Parathyroid adenoma (tissue), 2 donors: Measurements from ENCODE around the gene NMNAT1.
"Not testable (repeated sequence)": the region's sequence is repeated elsewhere in the genome, so short reads cannot be mapped to it uniquely, and the experiment has no call there.

Experiments used
- H2AFZ ChIP-seq: fragments of 300-600 bp; sonication (generic); one replicate; pipeline ENCODE4 v1.7.0; 2017; ENCODE audit warnings: antibody characterized with exemption, mild to moderate bottlenecking
- H3K27ac ChIP-seq: fragments of 300-600 bp; sonication (generic); one replicate; pipeline ENCODE4 v1.7.0; 2017
- H3K27me3 ChIP-seq: fragments of 300-600 bp; sonication (generic); one replicate; pipeline ENCODE4 v1.7.0; 2017; ENCODE audit warnings: low read length; ENCODE audit not compliant: control insufficient read depth, insufficient read depth
- H3K36me3 ChIP-seq: fragments of 300-600 bp; sonication (generic); one replicate; pipeline ENCODE4 v1.7.0; 2017; ENCODE audit warnings: low read length; ENCODE audit not compliant: control insufficient read depth, insufficient read depth
- H3K4me1 ChIP-seq: fragments of 300-600 bp; sonication (generic); one replicate; pipeline ENCODE4 v1.7.0; 2017; ENCODE audit warnings: control low read depth
- H3K4me2 ChIP-seq: fragments of 300-600 bp; sonication (generic); one replicate; pipeline ENCODE4 v1.7.0; 2017; ENCODE audit warnings: low read length
- H3K4me3 ChIP-seq: fragments of 300-600 bp; sonication (generic); one replicate; pipeline ENCODE4 v1.7.0; 2017; ENCODE audit warnings: low read depth, low read length
- H3K79me2 ChIP-seq: fragments of 300-600 bp; sonication (generic); one replicate; pipeline ENCODE4 v1.7.0; 2017; ENCODE audit warnings: control low read depth
- H3K9ac ChIP-seq: fragments of 300-600 bp; sonication (generic); one replicate; pipeline ENCODE4 v1.7.0; 2017; ENCODE audit warnings: mild to moderate bottlenecking
- H3K9me3 ChIP-seq: fragments of 300-600 bp; sonication (generic); one replicate; pipeline ENCODE4 v1.7.0; 2017; ENCODE audit warnings: low read length; ENCODE audit not compliant: control insufficient read depth
- TF ChIP-seq, protein P1 (sequence below): fragments of 300-600 bp; sonication (generic); IDR thresholded peaks from one replicate; pipeline ENCODE4 v1.7.0; 2017; ENCODE audit warnings: antibody characterized with exemption, mild to moderate bottlenecking
- donor health status: primary hyperparathyroidism.

The NMNAT1 gene

DNA sequence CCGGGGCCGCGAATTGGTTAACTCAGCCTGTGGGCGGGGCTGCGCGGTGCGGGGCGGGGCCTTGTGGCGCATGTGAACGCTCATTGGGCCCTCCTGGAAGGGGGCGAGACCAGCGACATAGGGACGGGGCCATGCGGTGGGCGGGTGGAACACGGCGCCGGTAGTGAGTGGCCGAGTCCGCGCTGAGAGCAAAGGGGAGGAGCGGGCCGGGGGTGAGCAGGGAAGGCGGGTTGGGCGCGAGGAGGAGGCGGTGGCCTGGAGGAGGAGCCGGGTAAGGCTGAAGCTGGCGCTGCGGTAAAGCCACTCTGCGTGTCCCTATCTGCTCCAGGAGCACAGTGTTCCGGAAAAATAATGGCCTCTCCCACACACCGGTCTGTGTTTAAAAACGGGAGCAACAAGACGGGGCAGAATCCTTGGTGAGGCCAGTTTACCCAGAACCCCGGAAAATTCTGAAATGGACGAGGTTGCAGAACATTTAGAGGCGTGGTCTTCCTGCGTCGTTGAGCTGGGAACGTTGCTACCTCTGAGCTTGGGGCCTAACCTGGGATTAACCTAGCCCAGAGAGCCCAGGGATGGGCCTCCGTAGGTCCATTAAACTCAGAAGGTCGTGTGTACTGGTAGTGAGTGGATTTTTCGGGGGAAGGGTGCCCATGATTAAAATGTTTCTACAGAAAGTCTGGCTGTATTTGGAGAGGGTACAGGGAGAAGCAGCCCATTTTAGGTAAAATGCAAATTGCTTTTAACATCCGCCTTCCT is 32.7 kb upstream of the NMNAT1 start:
- no peak overlapping the region for H3K9ac ChIP-seq
- H3K27ac ChIP-seq = peak overlapping the region; percentile 94
- H3K79me2 ChIP-seq = peaks cover 2% of the 10 kb centered on the region
- no peaks in the 10 kb centered on the region for H3K27me3 ChIP-seq
- H3K4me2 ChIP-seq = peak overlapping the region; percentile 87
- TF ChIP-seq, protein P1, sequence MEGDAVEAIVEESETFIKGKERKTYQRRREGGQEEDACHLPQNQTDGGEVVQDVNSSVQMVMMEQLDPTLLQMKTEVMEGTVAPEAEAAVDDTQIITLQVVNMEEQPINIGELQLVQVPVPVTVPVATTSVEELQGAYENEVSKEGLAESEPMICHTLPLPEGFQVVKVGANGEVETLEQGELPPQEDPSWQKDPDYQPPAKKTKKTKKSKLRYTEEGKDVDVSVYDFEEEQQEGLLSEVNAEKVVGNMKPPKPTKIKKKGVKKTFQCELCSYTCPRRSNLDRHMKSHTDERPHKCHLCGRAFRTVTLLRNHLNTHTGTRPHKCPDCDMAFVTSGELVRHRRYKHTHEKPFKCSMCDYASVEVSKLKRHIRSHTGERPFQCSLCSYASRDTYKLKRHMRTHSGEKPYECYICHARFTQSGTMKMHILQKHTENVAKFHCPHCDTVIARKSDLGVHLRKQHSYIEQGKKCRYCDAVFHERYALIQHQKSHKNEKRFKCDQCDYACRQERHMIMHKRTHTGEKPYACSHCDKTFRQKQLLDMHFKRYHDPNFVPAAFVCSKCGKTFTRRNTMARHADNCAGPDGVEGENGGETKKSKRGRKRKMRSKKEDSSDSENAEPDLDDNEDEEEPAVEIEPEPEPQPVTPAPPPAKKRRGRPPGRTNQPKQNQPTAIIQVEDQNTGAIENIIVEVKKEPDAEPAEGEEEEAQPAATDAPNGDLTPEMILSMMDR = no peak
- no peaks in the 10 kb centered on the region for H3K36me3 ChIP-seq
- H3K4me3 ChIP-seq = peak overlapping the region; percentile 73
- no peaks in the 10 kb centered on the region for H3K4me1 ChIP-seq
- peak overlapping the region; percentile 90 for H2AFZ ChIP-seq
- no peaks in the 10 kb centered on the region for H3K9me3 ChIP-seq

DNA sequence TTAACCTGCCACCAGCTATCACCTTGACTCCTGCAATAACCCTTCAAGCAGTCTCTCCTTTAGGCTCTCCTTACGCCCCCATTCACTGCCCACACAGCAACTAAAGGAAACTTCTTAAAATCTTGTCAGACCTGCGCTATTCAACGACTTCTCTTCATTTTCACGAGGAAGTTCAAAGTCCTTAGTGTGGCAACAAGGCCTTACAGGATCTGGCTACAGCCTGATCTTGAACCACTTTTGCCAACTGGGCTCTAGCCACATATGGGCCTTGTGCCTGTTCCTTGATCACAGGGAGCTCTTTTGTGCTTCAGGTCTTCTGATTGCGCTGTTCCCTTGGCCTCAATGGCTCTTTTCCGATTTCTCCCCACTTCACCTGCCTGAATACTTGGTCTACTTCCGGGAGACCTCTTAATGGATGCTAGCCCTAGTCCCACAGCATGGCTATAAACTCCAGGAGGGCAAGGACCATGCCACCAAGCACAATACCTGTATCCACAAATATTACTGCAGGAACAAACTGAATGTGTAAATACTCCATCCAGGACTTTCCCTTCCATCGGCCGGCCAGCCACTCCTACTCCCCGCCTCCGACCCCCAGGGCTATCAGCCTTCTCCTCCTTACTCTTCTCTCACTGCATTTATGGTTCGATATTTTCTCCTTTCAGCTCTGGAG is 30.9 kb upstream of the NMNAT1 start:
- Histone ChIP-seq H2AFZ (no peak overlapping the region), H3K27ac (no peak overlapping the region), H3K79me2 (peaks cover 2% of the 10 kb centered on the region), H3K4me3 (no peak overlapping the region), H3K9ac (no peak overlapping the region), H3K36me3 (no peaks in the 10 kb centered on the region), H3K4me2 (no peak overlapping the region), H3K9me3 (no peaks in the 10 kb centered on the region), H3K27me3 (no peaks in the 10 kb centered on the region), H3K4me1 (no peaks in the 10 kb centered on the region)
- TF ChIP-seq, protein P1 = no peak

DNA sequence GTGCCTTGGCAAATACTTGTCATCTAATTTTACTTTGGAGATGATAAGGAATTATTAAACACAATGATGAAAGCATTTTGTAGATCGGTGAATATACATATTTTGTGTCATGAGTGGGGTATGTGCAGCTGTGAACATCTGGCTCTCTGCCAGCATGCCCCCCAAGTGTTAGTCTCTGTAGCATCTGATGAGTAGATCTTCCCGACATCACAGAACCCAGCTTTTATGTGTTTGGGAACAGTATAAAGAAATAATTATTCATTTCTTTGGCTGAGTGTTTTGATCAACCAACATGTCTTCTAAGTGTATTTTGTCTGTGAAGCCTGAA is 28.7 kb upstream of the NMNAT1 start:
- H3K9ac ChIP-seq = no peak overlapping the region
- no peaks in the 10 kb centered on the region for H3K79me2 ChIP-seq
- no peak overlapping the region for H2AFZ ChIP-seq
- TF ChIP-seq, protein P1 = no peak
- H3K27ac ChIP-seq = no peak overlapping the region
- no peak overlapping the region for H3K4me2 ChIP-seq
- H3K36me3 ChIP-seq = no peaks in the 10 kb centered on the region
- H3K4me3 ChIP-seq = no peak overlapping the region
- H3K4me1 ChIP-seq = no peaks in the 10 kb centered on the region
- no peaks in the 10 kb centered on the region for H3K9me3 ChIP-seq
- no peaks in the 10 kb centered on the region for H3K27me3 ChIP-seq

DNA sequence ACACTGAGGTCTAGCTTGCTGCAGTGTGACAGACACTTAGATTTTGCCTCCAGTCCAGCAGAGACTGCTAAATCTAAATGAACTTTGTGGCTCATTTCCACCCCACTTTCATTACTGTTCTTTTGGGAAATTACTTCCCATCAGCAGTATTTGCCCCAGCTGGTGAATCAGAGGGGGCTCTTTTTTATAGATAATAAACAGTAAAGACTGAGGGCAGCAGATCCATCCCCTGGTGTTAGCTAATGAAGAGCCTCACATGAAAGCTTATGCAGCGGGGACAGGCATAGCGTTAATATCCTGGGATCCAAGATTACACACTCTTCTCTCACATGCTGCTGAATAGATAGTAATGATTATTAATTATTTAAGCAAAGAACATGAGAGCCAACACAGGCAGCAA is 26.8 kb upstream of the NMNAT1 start:
- H3K79me2 ChIP-seq = no peaks in the 10 kb centered on the region
- no peaks in the 10 kb centered on the region for H3K9me3 ChIP-seq
- no peak overlapping the region for H2AFZ ChIP-seq
- no peaks in the 10 kb centered on the region for H3K36me3 ChIP-seq
- H3K4me3 ChIP-seq = no peak overlapping the region
- no peak overlapping the region for H3K4me2 ChIP-seq
- no peak overlapping the region for H3K27ac ChIP-seq
- no peaks in the 10 kb centered on the region for H3K4me1 ChIP-seq
- TF ChIP-seq, protein P1 = no peak
- H3K27me3 ChIP-seq = no peaks in the 10 kb centered on the region
- no peak overlapping the region for H3K9ac ChIP-seq

DNA sequence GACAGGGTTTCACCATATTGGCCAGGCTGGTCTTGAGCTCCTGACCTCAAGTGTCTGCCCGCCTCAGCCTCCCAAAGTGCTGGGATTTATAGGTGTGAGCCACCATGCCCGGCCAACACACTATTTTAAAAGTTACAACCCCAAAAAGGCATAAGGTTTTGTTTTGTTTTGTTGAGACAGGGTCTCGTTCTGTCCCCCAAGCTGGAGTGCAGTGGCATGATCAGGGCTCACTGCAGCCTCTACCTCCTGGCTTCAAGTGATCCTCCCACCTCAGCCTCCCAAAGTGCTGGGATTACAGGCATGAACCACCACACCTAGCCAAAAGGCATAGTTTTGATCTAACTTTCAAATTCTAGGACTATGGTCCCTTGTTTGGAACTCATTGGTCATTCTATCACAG is 25.8 kb upstream of the NMNAT1 start:
- H3K27ac ChIP-seq, H3K79me2 ChIP-seq: not testable (repeated sequence)

More for the DNA sequence above, 25.8 kb upstream of the NMNAT1 start:
- not testable (repeated sequence) for H3K9me3 ChIP-seq, H3K4me1 ChIP-seq, H2AFZ ChIP-seq, H3K4me2 ChIP-seq, H3K4me3 ChIP-seq, H3K9ac ChIP-seq, H3K27me3 ChIP-seq, H3K36me3 ChIP-seq
